ENCODE results near the gene NFATC3.

The NFATC3 gene

GRCh38 chr16:68186877-68187276 lies 101.7 kb downstream of the NFATC3 start:
- no peak for DNase-seq (ENCODE audit: low read depth)

DNA sequence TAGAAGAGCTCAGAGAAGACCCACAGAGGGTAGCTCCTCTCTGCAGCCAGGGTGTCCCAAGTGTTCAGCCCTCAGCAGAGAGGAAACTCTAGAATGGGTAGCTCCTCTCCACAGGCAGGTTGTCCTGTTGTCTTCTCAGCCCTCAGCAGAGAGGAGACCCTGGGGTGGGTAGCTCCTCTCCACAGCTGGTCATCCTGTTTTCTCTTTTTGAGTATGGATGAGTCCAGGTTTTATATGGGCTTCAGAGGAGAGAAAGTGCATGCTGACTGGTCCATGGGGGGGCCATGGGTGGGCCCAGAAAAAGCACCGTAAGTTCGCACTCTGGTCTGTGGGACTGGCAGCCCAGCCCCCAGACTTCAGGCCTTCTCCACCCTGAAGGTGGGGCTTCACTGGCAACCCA lies 102.3 kb downstream of the NFATC3 start:
- no peak for DNase-seq (ENCODE audit: low read depth)

- DNase-seq (ENCODE audit: low read depth) = no peak
Measured at GRCh38 chr16:68188170-68188569, 103.0 kb downstream of the NFATC3 start.

DNA sequence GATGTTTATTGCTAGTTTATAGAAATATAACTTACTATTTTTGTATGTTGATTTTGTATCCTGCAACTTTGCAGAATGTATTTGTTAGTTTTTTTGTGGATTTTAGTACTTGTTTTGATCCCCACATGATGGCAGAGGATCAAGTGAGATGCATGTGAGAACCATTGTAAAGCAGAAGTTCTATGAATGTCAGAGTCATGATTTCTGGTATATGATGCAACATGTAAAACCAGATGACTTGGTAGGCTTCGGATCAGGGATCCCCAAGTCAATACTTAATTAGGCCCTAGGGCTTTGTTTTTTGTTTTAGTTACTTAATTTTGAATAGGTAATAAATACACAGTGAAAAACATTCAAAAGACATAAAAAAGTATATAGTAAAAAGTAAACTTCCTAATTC lies 104.9 kb downstream of the NFATC3 start:
- no peak for DNase-seq (ENCODE audit: low read depth)

- no peak for DNase-seq (ENCODE audit: low read depth)
Measured at GRCh38 chr16:68190736-68191510, 105.8 kb downstream of the NFATC3 start.

DNA sequence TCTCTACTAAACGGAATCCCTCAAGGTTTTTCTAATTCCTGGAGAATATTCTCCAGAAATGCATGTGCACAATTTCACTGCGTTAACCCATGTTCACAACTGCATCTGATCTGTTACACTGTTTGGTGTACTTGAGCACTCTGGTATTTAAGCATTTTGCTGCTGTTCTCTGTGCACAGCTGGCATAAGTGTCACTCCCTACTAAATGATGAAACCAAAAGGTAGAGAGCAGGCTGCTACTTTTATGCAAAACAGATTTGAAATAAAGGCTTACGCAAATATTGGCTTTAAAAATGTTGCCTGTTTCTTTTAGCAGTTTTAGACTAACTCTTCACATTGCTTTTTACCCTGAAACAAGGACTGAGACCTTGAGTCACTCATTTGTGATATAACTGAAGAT lies 109.1 kb downstream of the NFATC3 start:
- no peak for DNase-seq (ENCODE audit: low read depth)

DNA sequence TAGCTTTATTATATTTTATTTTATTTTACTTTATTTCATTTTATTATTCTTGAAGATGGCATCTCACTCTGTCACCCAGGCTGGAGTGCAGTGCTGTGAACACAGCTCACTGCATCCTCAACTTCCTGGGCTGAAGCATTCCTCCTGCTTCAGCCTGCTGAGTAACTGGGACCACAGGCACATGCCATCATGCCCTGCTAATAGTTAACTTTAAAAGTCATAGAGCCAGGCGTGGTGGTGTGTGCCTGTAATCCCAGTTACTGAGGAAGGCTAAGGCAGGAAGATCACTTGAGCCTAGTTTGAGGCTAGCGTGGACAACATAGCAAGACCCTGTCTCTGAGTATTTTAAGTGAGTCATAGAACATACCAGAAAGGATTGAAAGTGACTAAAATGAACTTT lies 112.1 kb downstream of the NFATC3 start:
- DNase-seq (ENCODE audit: low read depth) = no peak

DNA sequence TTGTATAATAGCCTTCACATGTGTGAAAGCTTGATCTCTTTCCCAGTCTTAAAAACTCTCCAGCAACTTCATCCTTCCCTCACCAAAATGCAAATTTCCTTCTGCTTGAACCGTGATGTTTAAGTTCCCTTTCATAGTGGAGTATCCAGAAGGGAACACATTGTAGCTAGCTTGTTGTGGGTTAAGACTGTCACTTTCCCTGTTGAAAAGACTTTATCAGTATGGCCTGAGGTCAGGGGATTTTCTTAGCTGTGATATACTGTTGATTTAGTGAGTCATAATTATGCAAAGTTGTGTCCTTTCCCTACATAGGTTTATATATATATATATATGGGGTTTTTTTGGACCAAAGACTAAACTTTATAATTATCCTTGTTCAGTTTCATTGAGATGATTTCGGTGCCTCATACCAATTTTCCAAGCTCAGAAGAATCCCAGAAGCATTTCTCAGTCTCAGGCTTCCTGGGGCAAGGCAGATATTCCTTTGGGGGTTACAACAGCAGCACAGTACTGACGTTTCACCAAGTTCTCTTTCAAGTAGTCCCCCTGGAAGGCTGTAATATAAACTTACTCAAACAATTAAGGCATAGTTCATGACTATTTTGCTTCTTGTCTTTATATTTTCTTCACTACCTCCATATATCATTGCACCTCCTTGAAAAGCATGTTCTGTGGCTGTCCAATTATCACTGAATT lies 115.1 kb downstream of the NFATC3 start:
- no peak for DNase-seq (ENCODE audit: low read depth)

DNA sequence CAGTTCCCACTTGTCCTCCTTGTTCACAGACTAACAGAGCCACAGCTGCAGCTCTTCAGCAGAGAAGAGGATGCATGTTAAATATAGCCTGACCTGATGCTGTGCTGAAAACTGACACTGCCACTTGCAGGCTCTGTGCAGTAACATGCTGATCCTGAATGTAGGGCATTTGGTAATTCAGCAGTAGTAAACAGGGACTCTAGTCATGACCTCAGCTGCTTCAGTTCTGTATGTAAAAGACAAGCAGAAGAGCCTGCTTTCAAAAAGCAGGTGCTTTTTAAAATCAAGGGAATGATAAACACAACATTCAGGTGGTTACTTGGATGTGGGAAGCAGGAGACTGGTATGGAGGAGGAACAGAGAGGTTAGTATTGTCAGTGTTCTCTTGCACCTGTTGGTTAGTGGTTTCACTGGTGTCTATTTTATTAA lies 116.9 kb downstream of the NFATC3 start:
- DNase-seq (ENCODE audit: low read depth) = no peak

DNA sequence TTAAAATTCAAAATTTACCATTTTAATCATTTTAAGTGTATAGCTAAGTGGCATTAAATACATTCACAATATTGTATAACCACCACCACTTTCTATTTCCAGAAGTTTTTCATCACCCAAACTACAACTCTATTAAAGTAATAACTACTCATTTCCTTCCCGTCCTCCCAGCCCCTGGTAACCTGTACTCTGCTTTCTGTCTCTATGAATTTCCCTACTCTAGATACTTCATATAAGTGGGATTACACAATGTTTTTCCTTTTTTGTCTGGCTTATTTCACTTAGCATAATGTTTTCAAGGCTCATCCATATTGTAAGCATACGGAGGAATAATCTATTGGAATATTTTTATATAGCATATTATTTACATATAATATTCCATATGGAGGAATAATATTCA lies 121.1 kb downstream of the NFATC3 start:
- no peak for DNase-seq (ENCODE audit: low read depth)

DNA sequence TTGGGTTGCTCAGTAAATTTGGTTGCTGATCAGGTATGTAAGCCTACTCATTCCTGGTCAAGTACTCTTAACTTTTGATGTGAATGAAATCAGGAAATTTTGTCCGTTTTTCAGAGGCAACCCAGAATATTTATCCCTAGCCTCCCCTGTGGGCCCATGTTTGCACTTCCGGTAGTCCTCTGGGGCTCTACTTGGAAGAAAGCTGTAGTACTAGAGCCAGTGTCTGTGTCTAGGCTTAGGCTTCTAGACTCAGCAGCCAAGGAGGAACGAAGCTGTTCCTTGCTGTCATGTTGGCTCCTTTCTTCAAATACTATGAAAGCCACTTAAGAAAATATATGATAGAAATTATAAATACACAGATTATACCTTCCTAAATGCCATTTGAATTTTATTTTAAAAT lies 129.6 kb downstream of the NFATC3 start:
- no peak for DNase-seq (ENCODE audit: low read depth)

DNA sequence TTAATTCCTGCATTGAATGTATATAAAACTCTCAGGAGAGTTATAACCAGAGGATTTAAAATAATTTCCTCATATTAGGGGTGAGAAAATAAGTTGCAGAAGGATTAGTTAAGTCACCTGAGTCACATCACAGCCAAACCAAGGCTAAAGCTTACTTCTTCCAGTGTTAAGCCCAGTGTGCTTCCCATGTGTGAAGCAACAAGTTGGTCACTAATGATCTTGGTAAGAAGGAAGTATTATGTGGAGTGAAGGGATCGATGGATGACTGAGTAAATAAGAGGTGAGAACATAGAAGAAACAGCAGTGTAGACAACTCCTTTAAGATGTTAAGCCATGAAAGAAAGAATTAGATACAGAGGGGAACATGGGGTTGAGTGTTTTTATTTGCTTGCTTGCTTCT lies 130.1 kb downstream of the NFATC3 start:
- DNase-seq (ENCODE audit: low read depth) = no peak

DNA sequence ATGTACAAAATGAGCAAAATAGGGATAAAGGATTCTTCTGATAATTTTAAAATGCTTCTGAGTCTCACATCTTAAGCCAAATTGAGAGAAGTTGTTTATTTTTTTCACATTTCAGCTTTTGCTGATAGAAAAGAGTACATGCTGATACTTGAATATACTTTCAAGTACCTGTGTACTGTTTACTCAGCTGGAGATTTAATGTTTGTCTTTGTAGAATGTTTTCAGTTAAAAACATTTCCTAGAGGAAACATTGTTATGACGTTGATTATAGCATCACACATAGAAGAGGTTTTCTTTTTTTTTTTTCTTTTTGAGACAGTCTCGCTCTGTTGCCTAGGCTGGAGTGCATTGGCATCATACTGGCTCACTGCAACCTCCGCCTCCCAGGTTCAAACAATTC lies 131.1 kb downstream of the NFATC3 start:
- DNase-seq (ENCODE audit: low read depth) = no peak

DNA sequence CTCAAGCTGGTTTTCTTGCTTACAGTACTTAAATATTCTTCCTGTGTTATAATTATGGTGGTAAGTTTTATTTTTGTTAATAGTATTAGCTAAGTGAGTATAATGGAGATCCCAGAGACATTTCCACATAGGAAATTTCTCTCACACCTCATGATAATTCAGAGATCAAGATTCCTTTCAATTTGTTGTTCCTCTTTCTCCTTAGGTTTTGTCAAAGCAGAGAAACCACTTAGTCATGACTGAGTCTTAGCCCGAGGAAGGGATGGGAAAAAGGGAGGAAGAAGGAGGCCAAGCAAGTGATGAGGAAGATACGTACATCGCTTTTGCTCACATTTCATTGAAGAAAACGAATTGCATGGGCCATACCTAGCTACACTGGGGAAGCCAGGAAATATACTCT lies 132.3 kb downstream of the NFATC3 start:
- no peak for DNase-seq (ENCODE audit: low read depth)

- DNase-seq (ENCODE audit: low read depth) = no peak
Measured at GRCh38 chr16:68219725-68220351, 134.7 kb downstream of the NFATC3 start.

DNA sequence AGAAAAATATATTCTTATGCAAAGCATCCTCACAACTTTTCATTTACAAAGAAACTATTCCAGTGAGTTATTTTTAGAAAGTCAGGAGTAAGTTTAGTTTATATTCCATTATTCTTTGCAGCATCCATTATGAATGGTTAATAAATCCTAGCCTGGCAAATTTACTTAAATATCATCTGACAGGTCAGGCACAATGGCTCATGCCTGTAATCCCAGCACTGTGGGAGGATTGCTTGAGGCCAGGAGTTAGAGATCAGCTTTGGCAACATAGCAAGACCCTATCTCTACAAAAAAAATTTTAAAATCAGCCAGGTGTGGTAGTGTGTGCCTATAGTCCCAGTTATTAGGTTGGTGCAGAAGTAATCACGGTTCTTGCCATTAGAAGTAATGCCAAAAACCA lies 137.9 kb downstream of the NFATC3 start:
- DNase-seq (ENCODE audit: low read depth) = no peak

DNA sequence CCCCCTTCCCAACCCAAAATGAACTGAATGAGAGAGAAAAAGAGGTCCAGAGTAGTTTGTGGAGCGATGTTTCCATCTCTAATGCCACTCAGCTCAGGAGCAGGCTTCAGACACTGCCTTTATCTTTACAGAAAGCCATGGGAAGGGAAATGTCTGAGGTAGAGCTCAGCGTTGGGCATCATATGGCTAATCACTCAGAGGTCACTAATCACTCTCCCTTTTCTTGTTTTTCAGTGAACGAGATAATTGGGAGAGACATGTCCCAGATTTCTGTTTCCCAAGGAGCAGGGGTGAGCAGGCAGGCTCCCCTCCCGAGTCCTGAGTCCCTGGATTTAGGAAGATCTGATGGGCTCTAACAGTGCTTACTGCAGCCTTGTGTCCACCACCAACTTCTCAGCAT lies 140.9 kb downstream of the NFATC3 start:
- DNase-seq (ENCODE audit: low read depth) = no peak

DNA sequence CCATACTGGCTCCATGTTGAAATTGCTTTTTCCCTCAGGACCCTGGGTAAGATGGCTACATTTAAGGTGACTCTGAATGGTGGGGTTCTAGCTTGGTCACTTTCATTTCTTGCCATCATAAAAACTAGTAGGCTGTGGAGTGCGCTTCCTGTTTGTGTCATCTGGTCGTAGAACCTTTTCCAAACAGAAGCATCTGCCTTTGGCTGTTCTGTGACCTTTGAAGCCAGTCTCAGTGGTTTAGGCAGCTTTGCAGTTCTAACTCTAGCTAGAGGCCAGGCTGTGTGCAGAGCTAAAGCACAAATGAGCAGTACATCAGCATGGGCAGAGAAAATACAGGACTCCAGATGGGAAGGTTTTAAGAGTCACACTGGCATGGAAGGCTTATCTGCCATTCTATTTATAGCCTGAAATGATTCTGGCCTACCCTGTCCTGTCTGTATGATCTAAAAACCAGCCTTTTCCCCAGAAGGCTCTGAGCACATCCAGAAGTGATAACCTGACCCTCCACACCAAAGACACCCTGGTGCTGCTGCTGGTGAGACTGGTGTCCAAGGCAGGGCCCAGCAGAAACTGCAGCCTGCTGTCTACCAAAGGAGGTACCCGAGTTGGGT lies 142.1 kb downstream of the NFATC3 start:
- no peak for DNase-seq (ENCODE audit: low read depth)

DNA sequence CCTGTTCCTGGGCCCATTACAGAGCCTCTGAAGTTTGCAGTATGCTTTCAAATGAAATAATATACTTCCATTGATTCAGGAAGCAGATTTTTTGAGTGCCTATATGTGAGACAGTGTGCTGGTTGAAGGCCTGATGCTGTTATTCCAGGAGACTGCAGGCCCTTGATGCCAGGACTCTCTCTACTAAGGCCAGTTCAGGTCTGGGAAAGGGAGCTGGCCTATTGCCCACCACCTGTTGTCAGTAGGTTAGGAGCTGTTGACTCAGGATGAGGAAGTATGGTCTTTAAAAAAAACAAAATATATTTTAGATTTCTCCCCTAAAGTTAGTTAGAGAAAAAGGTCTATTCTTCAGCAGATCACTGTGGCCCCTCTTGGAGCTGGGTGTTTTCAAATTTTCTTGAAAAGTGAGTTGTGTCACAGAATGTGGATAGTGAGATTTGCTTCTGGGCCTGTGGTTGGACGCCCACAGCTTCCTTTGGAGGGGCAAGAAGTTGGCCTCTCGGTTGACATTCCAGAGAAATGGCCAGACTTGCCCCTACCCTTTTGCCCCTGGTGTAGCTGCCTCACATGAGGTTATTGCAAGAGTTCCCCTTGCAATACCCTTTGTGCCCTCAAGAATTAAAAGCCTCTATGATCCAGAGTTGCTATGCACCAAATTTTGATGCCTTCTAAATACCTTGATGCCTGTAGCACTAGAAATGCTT lies 142.8 kb downstream of the NFATC3 start:
- DNase-seq (ENCODE audit: low read depth) = no peak

DNA sequence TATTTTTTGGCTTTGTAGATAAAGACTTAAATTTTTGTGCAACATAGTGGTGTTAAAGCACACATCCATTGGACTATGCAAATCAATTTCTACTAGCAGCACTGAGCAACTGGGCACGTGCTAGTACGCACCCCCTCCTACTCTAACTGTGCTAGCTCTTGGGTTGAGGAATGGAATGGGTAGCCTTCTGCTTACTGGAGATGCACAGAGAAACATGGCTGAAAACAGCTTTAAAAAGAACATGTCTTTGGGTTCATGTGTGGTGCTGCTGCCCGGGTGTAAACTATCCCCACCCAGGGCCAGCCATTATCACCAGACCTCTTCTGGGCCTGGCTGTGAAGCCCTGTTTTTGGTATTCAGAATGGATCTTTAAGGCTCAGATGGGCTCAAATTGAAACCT lies 143.5 kb downstream of the NFATC3 start:
- DNase-seq (ENCODE audit: low read depth) = no peak

- DNase-seq (ENCODE audit: low read depth) = no peak
Measured at GRCh38 chr16:68229431-68230175, 144.4 kb downstream of the NFATC3 start.

DNA sequence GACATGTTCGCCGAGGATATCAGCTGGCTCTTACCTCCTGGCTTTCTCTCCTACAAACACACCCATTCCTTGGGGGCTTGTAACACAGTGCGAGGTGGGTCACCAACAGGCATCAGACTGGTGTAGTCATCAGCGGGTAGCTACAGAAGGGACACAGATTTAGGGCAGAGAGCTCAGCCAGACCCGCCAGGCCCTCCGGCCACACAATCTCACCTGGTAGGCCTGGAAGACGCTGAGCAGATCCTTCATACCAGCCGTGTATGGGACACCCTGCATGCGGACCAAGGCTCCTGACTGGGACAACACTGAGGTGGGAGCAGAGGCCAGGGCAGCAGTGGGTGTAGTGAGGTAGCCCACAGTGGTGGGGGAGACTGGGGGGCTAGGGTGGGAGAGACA lies 145.0 kb downstream of the NFATC3 start:
- no peak for DNase-seq (ENCODE audit: low read depth)
